ENCODE results near the gene AGBL3. TPM values are rescaled to one million over a fixed set of nuclear protein-coding genes. Genes with fewer than 3 reads are reported as not detected.
"Not testable (repeated sequence)": the region's sequence is repeated elsewhere in the genome, so short reads cannot be mapped to it uniquely, and the experiment has no call there.

Gene AGBL3
- polyA plus RNA-seq, 4 donors: 6.3 to 21.3 (median 11.6) TPM

DNA sequence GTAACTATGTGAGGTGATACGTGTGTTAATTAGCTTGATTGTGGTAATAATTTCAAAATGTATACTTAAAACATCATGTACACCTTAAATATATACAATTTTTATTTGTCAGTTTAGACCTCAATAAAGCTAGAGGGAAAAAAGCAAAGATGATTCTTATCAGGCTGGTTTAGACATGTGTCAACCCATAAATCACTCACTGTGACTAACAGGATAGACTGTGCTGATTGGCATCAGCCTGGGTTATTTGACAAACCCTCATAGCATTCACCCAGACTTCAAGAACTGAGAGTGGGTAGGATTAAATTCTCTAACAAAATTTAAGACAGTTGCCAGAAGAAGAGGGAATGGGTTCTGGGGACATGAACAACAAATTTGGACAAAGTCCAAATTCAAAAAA is 87.8 kb downstream of the AGBL3 start:
- no peak for DNase-seq (ENCODE audit: low read depth in 4 of 4, low spot score in 2 of 4)

DNA sequence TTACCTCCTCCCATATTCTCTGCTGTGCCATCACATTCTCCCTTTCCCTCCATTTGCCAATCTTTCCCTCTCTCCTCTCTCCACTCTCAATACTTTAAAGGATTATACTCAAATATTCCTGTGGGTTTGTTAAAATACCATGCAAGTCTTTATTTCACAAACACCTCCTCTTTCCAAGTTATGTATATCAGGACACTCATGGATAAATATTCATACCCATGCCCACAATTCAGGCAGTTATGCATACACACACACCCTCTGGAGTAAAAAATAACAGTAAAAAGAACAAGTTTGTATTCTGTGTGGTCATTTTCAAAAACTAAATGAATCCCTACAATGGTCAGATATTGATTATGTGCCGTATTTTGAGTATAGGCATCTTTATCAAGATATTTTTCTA is 88.2 kb downstream of the AGBL3 start:
- DNase-seq (ENCODE audit: low read depth in 4 of 4, low spot score in 2 of 4): no peak

DNA sequence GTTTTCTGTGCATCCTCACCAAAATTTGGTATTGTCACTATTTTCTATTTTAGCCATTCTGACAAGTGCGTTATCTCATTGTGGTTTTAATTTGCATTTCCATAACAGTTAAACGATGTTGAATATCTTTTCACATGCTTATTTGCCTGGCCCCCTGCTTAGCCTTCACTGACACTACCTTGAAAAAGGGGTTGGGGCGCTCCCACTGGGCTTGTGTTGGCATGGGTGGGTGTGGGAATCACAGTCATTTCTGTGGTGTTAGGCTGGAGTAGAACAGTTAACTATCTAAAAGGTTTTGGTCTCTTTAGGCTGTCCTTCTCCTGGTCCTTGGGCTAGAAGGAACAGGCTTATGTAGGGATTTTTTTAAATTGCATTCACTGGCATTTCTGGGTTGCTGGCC is 89.4 kb downstream of the AGBL3 start:
- no peak for DNase-seq (ENCODE audit: low read depth in 4 of 4, low spot score in 2 of 4)

DNA sequence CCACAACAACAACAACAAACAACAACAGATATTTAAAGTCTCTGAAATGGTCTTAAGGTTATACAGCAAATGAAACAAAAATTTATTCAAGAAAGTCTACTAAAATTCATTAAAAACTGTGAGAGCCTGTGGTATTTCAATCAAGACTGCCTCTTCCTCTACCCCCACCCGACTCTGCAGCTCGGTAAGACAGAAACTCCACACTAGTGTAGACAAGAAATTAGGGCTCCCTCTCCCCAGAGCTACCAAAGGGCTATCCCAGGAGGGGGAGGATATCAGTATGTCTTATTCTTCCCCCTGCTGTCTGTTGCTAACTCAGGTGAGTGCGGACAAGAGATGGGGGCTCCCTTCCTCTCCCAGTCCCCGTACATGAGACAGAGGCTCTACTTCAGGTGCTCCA is 90.6 kb downstream of the AGBL3 start:
- no peak for DNase-seq (ENCODE audit: low read depth in 4 of 4, low spot score in 2 of 4)

- no peak for DNase-seq (ENCODE audit: low read depth in 4 of 4, low spot score in 2 of 4)
Measured at GRCh38 chr7:135077642-135078041, 91.3 kb downstream of the AGBL3 start.

GRCh38 chr7:135078051-135078450 is 91.7 kb downstream of the AGBL3 start:
- no peak for DNase-seq (ENCODE audit: low read depth in 4 of 4, low spot score in 2 of 4)

GRCh38 chr7:135079068-135079467 is 92.8 kb downstream of the AGBL3 start:
- DNase-seq (ENCODE audit: low read depth in 4 of 4, low spot score in 2 of 4): no peak

- DNase-seq (ENCODE audit: low read depth in 4 of 4, low spot score in 2 of 4): no peak
Measured at GRCh38 chr7:135083005-135083404, 96.7 kb downstream of the AGBL3 start.

GRCh38 chr7:135088566-135088965 is 102.3 kb downstream of the AGBL3 start:
- no peak for DNase-seq (ENCODE audit: low read depth in 4 of 4, low spot score in 2 of 4)

DNA sequence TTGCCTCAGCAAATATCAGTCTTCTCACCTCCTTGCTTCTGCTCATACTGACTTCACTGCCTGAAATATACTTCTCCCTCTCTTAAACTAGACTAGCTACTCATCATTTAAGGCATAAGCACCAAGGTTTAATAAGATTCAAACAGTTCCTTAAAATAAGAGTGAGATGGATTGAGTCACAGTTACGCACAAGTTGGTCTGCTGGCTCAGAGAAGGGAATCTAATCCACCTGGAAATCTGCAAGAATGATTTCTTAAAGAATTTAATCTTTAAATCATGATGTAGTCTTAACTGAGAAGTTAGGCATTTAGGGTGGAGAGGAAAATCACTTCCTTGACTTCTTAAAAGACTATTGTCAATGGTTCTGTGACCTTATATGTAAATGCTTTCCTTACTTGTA is 105.4 kb downstream of the AGBL3 start:
- DNase-seq (ENCODE audit: low read depth in 4 of 4, low spot score in 2 of 4): no peak

DNA sequence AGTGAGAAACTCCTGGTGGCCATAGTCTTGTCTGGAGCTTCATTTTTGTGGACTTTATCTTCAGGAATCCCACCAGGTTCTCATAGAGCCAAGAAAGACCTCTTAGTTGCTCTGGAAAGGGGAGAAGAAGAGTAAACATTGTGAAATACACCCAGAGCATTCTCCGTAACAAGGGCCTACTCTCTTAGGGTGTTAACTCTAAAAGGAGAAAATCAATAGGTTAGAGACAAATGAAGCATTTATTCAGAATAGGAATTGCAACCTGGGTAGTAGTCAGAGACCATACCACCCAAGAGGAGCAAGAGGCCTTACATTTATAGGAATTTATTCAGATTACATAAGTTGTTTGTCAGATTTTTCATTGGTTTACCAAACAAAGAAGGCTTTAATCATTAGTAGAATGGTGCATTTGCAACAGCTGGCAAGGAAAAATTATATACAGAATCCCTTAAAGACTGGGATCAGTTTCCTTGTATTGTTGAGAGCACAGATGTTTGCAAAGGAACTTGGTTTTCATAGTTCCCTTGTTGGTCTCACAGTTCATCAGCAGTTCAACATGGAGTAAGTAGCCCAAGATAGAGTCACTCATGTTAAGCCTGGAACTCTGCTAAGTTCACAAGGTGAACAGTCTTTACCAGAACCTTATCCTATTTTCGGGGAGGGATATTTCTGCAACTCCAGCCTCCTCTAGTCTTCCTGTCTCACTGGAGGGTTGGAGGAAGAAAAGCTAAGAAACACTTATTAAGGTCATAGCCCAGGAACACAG is 108.3 kb downstream of the AGBL3 start:
- no peak for DNase-seq (ENCODE audit: low read depth in 4 of 4, low spot score in 2 of 4)

- no peak for DNase-seq (ENCODE audit: low read depth in 4 of 4, low spot score in 2 of 4)
Measured at GRCh38 chr7:135095450-135095849, 109.1 kb downstream of the AGBL3 start.

- no peak for DNase-seq (ENCODE audit: low read depth in 4 of 4, low spot score in 2 of 4)
Measured at GRCh38 chr7:135098391-135098790, 112.1 kb downstream of the AGBL3 start.

GRCh38 chr7:135100856-135101255 is 114.5 kb downstream of the AGBL3 start:
- no peak for DNase-seq (ENCODE audit: low read depth in 4 of 4, low spot score in 2 of 4)

GRCh38 chr7:135102372-135102771 is 116.1 kb downstream of the AGBL3 start:
- no peak for DNase-seq (ENCODE audit: low read depth in 4 of 4, low spot score in 2 of 4)

DNA sequence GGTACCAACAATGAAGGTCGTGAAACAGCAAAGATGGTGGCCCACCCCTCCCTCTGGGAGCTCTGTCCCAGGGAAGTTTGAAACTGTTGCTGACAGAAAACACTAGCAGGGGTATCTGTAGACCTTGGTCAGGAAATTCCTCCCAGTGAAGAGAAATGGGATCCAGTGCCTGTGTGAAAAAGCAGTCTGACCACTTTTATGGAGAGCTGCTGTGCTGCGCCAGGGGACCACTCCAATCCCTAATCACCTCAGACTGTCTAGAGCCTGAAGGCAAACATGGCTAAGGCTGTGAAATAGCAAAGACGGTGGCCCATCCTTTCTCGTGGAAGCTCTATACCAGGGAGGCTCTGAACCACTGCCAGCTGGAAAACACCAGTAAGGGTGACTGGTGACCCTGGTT is 123.3 kb downstream of the AGBL3 start:
- DNase-seq (ENCODE audit: low read depth in 4 of 4, low spot score in 2 of 4): no peak

GRCh38 chr7:135109976-135110375 is 123.7 kb downstream of the AGBL3 start:
- DNase-seq (ENCODE audit: low read depth in 4 of 4, low spot score in 2 of 4): no peak

GRCh38 chr7:135111379-135111778 is 125.1 kb downstream of the AGBL3 start:
- DNase-seq (ENCODE audit: low read depth in 4 of 4, low spot score in 2 of 4): no peak

DNA sequence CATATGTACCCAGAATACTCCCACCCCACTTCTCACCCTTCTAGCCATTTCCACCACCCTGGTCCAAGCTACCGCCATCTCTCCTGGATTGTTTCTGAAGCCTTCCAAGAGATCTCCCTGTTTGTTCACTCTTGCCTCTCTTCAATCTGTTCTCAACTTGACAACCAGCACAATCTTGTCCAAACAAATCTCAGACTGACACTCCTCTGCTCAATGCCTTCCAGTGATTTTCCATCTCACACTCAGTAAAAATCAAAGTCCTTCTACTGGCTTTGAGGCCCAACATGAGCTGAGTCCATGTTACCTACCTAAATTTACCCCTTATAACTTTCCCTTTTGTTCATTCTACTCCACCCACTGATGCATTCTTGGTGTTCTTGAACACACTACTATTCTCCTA is 128.3 kb downstream of the AGBL3 start:
- DNase-seq (ENCODE audit: low read depth in 4 of 4, low spot score in 2 of 4): no peak

DNA sequence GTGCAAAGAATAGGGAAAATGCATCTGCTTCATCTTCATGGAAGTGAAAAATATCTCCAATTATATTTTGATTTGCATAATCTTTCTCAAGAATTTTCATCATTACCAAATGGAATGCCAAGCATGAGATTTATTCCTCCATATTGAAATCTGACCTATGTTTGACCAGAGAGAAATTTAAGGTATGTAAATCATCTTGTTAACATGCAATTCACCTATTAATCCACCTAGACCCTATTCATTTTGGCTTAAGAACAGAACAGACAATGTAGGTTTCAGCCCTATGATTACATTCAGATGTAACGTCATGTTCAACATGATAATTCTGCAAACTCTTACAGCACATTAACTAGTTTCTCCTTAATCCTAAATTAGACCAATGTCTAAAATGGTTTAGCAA is 130.8 kb downstream of the AGBL3 start:
- DNase-seq (ENCODE audit: low read depth in 4 of 4, low spot score in 2 of 4): no peak

- DNase-seq (ENCODE audit: low read depth in 4 of 4, low spot score in 2 of 4): no peak
Measured at GRCh38 chr7:135121868-135122267, 135.6 kb downstream of the AGBL3 start.

DNA sequence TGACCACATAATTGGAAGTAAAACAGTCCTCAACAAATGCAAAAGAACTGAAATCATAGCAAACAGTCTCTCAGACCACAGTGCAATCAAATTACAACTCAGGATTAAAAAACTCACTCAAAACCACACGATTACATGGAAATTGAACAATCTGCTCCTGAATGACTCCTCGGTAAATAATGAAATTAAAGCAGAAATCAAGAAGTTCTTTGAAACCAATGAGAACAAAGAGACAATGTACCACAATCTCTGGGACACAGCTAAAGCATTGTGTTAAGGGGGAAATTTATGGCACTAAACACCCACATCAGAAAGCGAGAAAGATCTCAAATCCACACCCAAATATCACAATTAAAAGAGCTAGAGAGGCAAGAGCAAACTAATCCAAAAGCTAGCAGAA is 138.3 kb downstream of the AGBL3 start:
- not testable (repeated sequence) for DNase-seq (ENCODE audit: low read depth in 4 of 4, low spot score in 2 of 4)

- no peak for DNase-seq (ENCODE audit: low read depth in 4 of 4, low spot score in 2 of 4)
Measured at GRCh38 chr7:135128931-135129330, 142.6 kb downstream of the AGBL3 start.
